ENCODE results near the gene MCM3AP.

The MCM3AP gene

GRCh38 chr21:46324390-46325072 lies 39.1 kb upstream of the MCM3AP start:
- H3K4me1 ChIP-seq = peaks cover 39 to 44% (median 42%) of the 10 kb centered on the region in 10 experiments
- TF ChIP-seq Cebpa-rat (IDR thresholded peaks at IDR 0.05) = no peak
- H3K4me3 ChIP-seq = peak overlapping the region; percentile 84 to 98 (median 91)
- H3K27me3 ChIP-seq = no peaks in the 10 kb centered on the region
- peaks cover 0 to 69% (median 36%) of the 10 kb centered on the region in 11 experiments; a peak in 18 of 22 replicates for H4K20me1 ChIP-seq
- H3K36me3 ChIP-seq = peaks cover 3 to 50% (median 30%) of the 10 kb centered on the region in 11 experiments
- H3K9me3 ChIP-seq (replicated peaks in 1 of 11) = no peaks in the 10 kb centered on the region
- H3K27ac ChIP-seq = peak overlapping the region; percentile 91 to 99 (median 97)
- H3K4me2 ChIP-seq = peak overlapping the region; percentile 73 to 90 (median 87)
- peak overlapping the region; percentile 93 to 98 (median 96) for H3K9ac ChIP-seq

DNA sequence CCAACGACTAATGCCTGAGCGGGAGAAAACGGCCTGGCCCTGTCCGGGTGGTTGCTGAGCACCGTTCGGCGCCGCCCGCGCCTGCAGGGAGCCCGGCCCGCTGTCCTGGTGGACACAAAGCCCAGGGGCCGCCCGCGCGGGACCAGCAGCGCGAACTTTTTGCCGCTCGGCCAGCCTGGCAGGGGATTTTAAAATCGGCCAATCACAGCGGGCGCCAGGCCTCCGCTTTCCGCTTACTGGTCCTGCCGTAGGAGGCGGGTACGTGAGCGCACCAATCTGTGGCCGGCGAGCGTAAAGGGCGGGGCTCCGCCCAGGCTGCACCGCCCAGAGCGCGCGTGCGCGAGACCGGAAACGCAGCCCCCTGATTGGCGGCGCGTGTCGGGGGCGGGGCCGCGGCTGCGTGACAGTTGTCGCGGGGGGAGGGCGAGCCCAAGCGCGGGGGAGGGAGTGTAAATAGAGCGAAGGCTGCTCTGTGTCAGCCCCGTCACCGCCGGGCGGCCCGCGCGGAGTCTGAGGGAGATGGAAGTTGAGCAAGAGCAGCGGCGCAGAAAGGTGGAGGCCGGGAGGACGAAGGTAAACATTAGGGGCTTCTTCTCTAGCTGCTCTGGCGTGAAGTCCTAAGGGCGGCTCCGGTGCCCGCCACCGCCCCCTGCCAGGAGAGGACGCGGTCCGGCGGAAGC lies 38.4 kb upstream of the MCM3AP start, which contains the start of the genes C21orf58 and PCNT:
TSS of gene C21orf58 (minus strand) at position 161 of the 680 bp plus-strand sequence. CDS start 1,132 bp downstream, outside the sequence.
TSS of gene PCNT (plus strand) at position 447 of the 680 bp plus-strand sequence. CDS start at position 520, 73 bp downstream.
- peaks cover 39 to 50% (median 49%) of the 10 kb centered on the region in 10 experiments for H3K4me1 ChIP-seq
- H3K27me3 ChIP-seq = no peaks in the 10 kb centered on the region
- H3K4me2 ChIP-seq = peak within 1 kb of the TSS; percentile 88 to 99 (median 96)
- H4K20me1 ChIP-seq = peaks cover 0 to 71% (median 43%) of the 10 kb centered on the region in 11 experiments; a peak in 18 of 22 replicates
- H3K36me3 ChIP-seq = peaks cover 0 to 50% (median 31%) of the 10 kb centered on the region in 11 experiments; a peak in 21 of 22 replicates
- H3K9me3 ChIP-seq (replicated peaks in 1 of 11) = no peaks in the 10 kb centered on the region
- peak within 1 kb of the TSS; percentile 91 to 99 (median 97) for H3K27ac ChIP-seq
- peak within 1 kb of the TSS; percentile 84 to 98 (median 91) for H3K4me3 ChIP-seq
- no peak for TF ChIP-seq Cebpa-rat (IDR thresholded peaks at IDR 0.05)
- peak within 1 kb of the TSS; percentile 93 to 98 (median 96) for H3K9ac ChIP-seq

GRCh38 chr21:46323227-46323709 lies 37.9 kb upstream of the MCM3AP start:
- TF ChIP-seq Cebpa-rat (IDR thresholded peaks at IDR 0.05) = no peak
- peak overlapping the region; percentile 84 to 98 (median 91) for H3K4me3 ChIP-seq

GRCh38 chr21:46322351-46323226 lies 37.2 kb upstream of the MCM3AP start:
- Histone ChIP-seq H3K4me2 (peak overlapping the region; percentile 85 to 99 (median 96)), H3K4me1 (peaks cover 39 to 58% (median 52%) of the 10 kb centered on the region in 10 experiments), H3K4me3 (peak overlapping the region; percentile 84 to 98 (median 91)), H3K9ac (peak overlapping the region; percentile 69 to 98 (median 96)), H3K27ac (peak overlapping the region in 10 of 11 experiments; percentile 45 to 99 (median 97); a peak in 21 of 22 replicates), H3K36me3 (peaks cover 0 to 50% (median 28%) of the 10 kb centered on the region in 11 experiments; a peak in 20 of 22 replicates), H3K27me3 (no peaks in the 10 kb centered on the region), H4K20me1 (peaks cover 0 to 71% (median 56%) of the 10 kb centered on the region in 11 experiments; a peak in 18 of 22 replicates), H3K9me3 (replicated peaks in 1 of 11) (no peaks in the 10 kb centered on the region)
- no peak for TF ChIP-seq Cebpa-rat (IDR thresholded peaks at IDR 0.05)

More at GRCh38 chr21:46323227-46323709, 37.9 kb upstream of the MCM3AP start:
- H3K27ac ChIP-seq = peak overlapping the region in 10 of 11 experiments; percentile 45 to 99 (median 97); a peak in 20 of 22 replicates
- H3K36me3 ChIP-seq = peaks cover 0 to 50% (median 29%) of the 10 kb centered on the region in 11 experiments; a peak in 19 of 22 replicates
- no peaks in the 10 kb centered on the region for H3K27me3 ChIP-seq
- H4K20me1 ChIP-seq = peaks cover 0 to 71% (median 49%) of the 10 kb centered on the region in 11 experiments; a peak in 18 of 22 replicates
- peak overlapping the region; percentile 85 to 99 (median 96) for H3K4me2 ChIP-seq
- H3K9me3 ChIP-seq (replicated peaks in 1 of 11) = no peaks in the 10 kb centered on the region
- peaks cover 39 to 55% (median 52%) of the 10 kb centered on the region in 10 experiments for H3K4me1 ChIP-seq
- peak overlapping the region; percentile 69 to 98 (median 96) for H3K9ac ChIP-seq

- H3K4me3 ChIP-seq = peak overlapping the region in 8 of 10 experiments; percentile 84 to 98 (median 89); a peak in 11 of 20 replicates
- peak overlapping the region in 9 of 11 experiments; percentile 93 to 98 (median 96); a peak in 15 of 22 replicates for H3K9ac ChIP-seq
- peaks cover 0 to 66% (median 42%) of the 10 kb centered on the region in 11 experiments; a peak in 18 of 22 replicates for H3K36me3 ChIP-seq
- peak overlapping the region in 2 of 11 experiments; percentile 12 to 98; a peak in 3 of 22 replicates for H3K27ac ChIP-seq
- H3K9me3 ChIP-seq (replicated peaks in 1 of 11) = no peaks in the 10 kb centered on the region
- peaks cover 26 to 47% (median 41%) of the 10 kb centered on the region in 10 experiments for H3K4me1 ChIP-seq
- H3K27me3 ChIP-seq = no peaks in the 10 kb centered on the region
- H4K20me1 ChIP-seq = peaks cover 0 to 76% (median 57%) of the 10 kb centered on the region in 11 experiments; a peak in 18 of 22 replicates
- H3K4me2 ChIP-seq = peak overlapping the region; percentile 85 to 99 (median 96)
- no peak for TF ChIP-seq Cebpa-rat (IDR thresholded peaks at IDR 0.05)
These were observed 35.0 kb upstream of the MCM3AP start for GRCh38 chr21:46320331-46320801.

- Histone ChIP-seq H4K20me1 (peaks cover 0 to 87% (median 56%) of the 10 kb centered on the region in 11 experiments; a peak in 17 of 22 replicates), H3K9me3 (replicated peaks in 1 of 11) (no peaks in the 10 kb centered on the region), H3K27ac (no peak overlapping the region), H3K4me1 (peaks cover 25 to 46% (median 40%) of the 10 kb centered on the region in 10 experiments), H3K4me2 (peak overlapping the region in 9 of 11 experiments; percentile 85 to 99 (median 96); a peak in 15 of 22 replicates), H3K36me3 (peaks cover 0 to 78% (median 54%) of the 10 kb centered on the region in 11 experiments; a peak in 18 of 22 replicates), H3K9ac (peak overlapping the region in 2 of 11 experiments; percentile 13 to 47; a peak in 2 of 22 replicates), H3K27me3 (no peaks in the 10 kb centered on the region), H3K4me3 (no peak overlapping the region)
- no peak for TF ChIP-seq Cebpa-rat (IDR thresholded peaks at IDR 0.05)
These were observed 33.8 kb upstream of the MCM3AP start for GRCh38 chr21:46319186-46319585.

GRCh38 chr21:46318464-46318845 lies 33.0 kb upstream of the MCM3AP start:
- H3K9me3 ChIP-seq (replicated peaks in 1 of 11) = no peaks in the 10 kb centered on the region
- no peaks in the 10 kb centered on the region for H3K27me3 ChIP-seq
- peak overlapping the region in 4 of 11 experiments; percentile 94 to 98 (median 96); a peak in 2 of 22 replicates for H3K4me2 ChIP-seq
- H3K4me1 ChIP-seq = peaks cover 25 to 46% (median 40%) of the 10 kb centered on the region in 10 experiments
- no peak for TF ChIP-seq Cebpa-rat (IDR thresholded peaks at IDR 0.05)
- H3K27ac ChIP-seq = no peak overlapping the region
- peaks cover 0 to 90% (median 56%) of the 10 kb centered on the region in 11 experiments; a peak in 17 of 22 replicates for H4K20me1 ChIP-seq
- no peak overlapping the region for H3K4me3 ChIP-seq
- H3K9ac ChIP-seq = peak overlapping the region in 3 of 11 experiments; percentile 4 to 38 (median 13); a peak in 3 of 22 replicates
- H3K36me3 ChIP-seq = peaks cover 0 to 85% (median 60%) of the 10 kb centered on the region in 11 experiments; a peak in 19 of 22 replicates
